ENCODE results near the gene TBL2. TPM values are rescaled to one million over a fixed set of nuclear protein-coding genes. Genes with fewer than 3 reads are reported as not detected.

The TBL2 gene
- total and polyA plus RNA-seq, 2 donors (not counting 1 experiment from before 2014, with no cell fraction given), result 15.1 to 34.6 TPM

DNA sequence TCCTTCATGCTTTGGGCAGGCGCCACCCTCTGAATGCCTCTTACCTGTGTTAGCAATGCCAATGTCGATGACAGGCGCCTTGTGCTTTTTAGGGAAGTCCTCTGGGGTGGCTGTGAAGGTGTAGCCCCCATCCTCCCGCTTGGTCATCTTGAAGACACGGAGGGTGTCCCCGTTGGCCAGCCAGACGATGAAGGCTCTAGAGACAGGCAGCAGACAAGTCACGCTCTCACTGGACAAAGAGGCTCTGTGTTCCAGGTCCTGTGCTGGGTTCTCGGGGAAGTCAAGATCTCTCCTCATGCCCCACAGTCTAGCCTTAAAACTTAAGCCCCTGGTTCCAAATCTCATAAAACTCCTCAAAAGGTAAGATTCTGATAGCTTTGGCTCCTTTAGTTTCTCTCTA is 5.1 kb downstream of the TBL2 start:
- Histone ChIP-seq H3K79me2 (ENCODE audit: control insufficient read depth, insufficient read depth, low read length) (peaks cover 35% of the 10 kb centered on the region), H3K9me3 (ENCODE audit: control extremely low read depth in 1 of 3, control insufficient read depth in 2 of 3, insufficient read depth in 1 of 3, low read length in 2 of 3) (no peaks in the 10 kb centered on the region), H3K4me1 (ENCODE audit: control insufficient read depth in 2 of 2, insufficient read depth in 2 of 2, low read length in 2 of 2) (peaks cover 8 to 13% of the 10 kb centered on the region in 2 donors), H3K4me3 (ENCODE audit: control extremely low read depth in 1 of 5, extremely low read depth in 1 of 5, insufficient read depth in 1 of 5, low read depth in 2 of 5, low read length in 4 of 5) (no peak overlapping the region), H3K9ac (ENCODE audit: low read length) (no peak overlapping the region), H3K4me2 (replicated peaks; ENCODE audit: low read depth, low read length, poor library complexity, severe bottlenecking) (no peak overlapping the region), H2AFZ (ENCODE audit: insufficient read depth, low read depth, low read length, poor library complexity, severe bottlenecking) (no peak overlapping the region), H3K36me3 (replicated peaks in 1 of 2; ENCODE audit: control extremely low read depth in 1 of 2, control insufficient read depth in 1 of 2, extremely low read depth in 1 of 2, insufficient read depth in 2 of 2, low read length in 1 of 2) (peaks cover 0 to 59% of the 10 kb centered on the region in 2 experiments), H4K20me1 (ENCODE audit: control insufficient read depth, insufficient read depth, low read length, poor library complexity, severe bottlenecking) (no peaks in the 10 kb centered on the region), H3K27ac (ENCODE audit: low read length in 2 of 2) (no peak overlapping the region), H3K27me3 (replicated peaks in 1 of 4; ENCODE audit: control extremely low read depth in 1 of 4, control insufficient read depth in 3 of 4, insufficient read depth in 4 of 4, low read length in 3 of 4) (no peaks in the 10 kb centered on the region)
- CTCF ChIA-PET, result no interaction called here
- H3K27ac Mint-ChIP-seq, result no peak overlapping the region
- DNase-seq (no peak), ATAC-seq (ENCODE audit: low read depth) (no peak)
- no peaks in the 10 kb centered on the region for H3K9me3 Mint-ChIP-seq (ENCODE audit: insufficient read depth)
- peaks cover 11% of the 10 kb centered on the region for H3K4me1 Mint-ChIP-seq
- H3K4me3 Mint-ChIP-seq, result no peak overlapping the region
- POLR2A ChIA-PET, result no interaction called here
- 95% methylated on average over 9 of the region's 9 CpGs for WGBS (ENCODE audit: insufficient coverage)
- no peak for TF ChIP-seq EZH2 (IDR thresholded peaks at IDR 0.05; ENCODE audit: borderline replicate concordance, insufficient read depth, low read depth, low read length, poor library complexity, severe bottlenecking)
- TF ChIP-seq, protein P1, sequence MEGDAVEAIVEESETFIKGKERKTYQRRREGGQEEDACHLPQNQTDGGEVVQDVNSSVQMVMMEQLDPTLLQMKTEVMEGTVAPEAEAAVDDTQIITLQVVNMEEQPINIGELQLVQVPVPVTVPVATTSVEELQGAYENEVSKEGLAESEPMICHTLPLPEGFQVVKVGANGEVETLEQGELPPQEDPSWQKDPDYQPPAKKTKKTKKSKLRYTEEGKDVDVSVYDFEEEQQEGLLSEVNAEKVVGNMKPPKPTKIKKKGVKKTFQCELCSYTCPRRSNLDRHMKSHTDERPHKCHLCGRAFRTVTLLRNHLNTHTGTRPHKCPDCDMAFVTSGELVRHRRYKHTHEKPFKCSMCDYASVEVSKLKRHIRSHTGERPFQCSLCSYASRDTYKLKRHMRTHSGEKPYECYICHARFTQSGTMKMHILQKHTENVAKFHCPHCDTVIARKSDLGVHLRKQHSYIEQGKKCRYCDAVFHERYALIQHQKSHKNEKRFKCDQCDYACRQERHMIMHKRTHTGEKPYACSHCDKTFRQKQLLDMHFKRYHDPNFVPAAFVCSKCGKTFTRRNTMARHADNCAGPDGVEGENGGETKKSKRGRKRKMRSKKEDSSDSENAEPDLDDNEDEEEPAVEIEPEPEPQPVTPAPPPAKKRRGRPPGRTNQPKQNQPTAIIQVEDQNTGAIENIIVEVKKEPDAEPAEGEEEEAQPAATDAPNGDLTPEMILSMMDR (IDR thresholded peaks at IDR 0.05), result no peak
- intact Hi-C loops (cut with micrococcal nuclease), result no loop called here
- no peaks in the 10 kb centered on the region for H3K27me3 Mint-ChIP-seq

DNA sequence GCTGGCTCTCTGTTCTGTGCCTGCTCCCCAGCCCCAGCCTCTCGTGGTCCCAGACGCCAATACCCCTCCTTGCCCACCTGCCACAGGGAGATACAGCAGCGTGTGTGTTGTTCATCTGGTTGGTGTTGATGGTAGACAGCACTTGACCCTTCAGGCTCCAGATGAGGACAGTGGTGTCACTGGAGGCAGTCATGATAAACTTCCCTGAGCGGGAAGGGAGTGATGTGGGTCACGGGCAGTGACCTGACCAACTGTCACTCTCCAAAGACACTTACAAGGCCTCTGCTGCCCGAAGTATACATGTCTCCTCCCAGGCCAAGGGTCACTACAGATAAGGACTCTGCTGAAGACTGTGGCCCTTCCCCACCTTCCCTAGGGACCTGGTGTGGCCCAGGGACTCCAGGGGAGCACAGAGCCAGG is 5.6 kb downstream of the TBL2 start:
- POLR2A ChIA-PET, result no interaction called here
- H3K79me2 ChIP-seq (ENCODE audit: control insufficient read depth, insufficient read depth, low read length), result peaks cover 31% of the 10 kb centered on the region
- intact Hi-C loops (cut with micrococcal nuclease), result no loop called here

More for the DNA sequence above, 5.6 kb downstream of the TBL2 start:
- Histone ChIP-seq H3K4me1 (ENCODE audit: control insufficient read depth in 2 of 2, insufficient read depth in 2 of 2, low read length in 2 of 2) (peaks cover 6 to 10% of the 10 kb centered on the region in 2 donors), H3K9ac (ENCODE audit: low read length) (no peak overlapping the region), H3K4me2 (replicated peaks; ENCODE audit: low read depth, low read length, poor library complexity, severe bottlenecking) (no peak overlapping the region), H3K9me3 (ENCODE audit: control extremely low read depth in 1 of 3, control insufficient read depth in 2 of 3, insufficient read depth in 1 of 3, low read length in 2 of 3) (no peaks in the 10 kb centered on the region), H3K27me3 (replicated peaks in 1 of 4; ENCODE audit: control extremely low read depth in 1 of 4, control insufficient read depth in 3 of 4, insufficient read depth in 4 of 4, low read length in 3 of 4) (no peaks in the 10 kb centered on the region), H2AFZ (ENCODE audit: insufficient read depth, low read depth, low read length, poor library complexity, severe bottlenecking) (no peak overlapping the region), H4K20me1 (ENCODE audit: control insufficient read depth, insufficient read depth, low read length, poor library complexity, severe bottlenecking) (no peaks in the 10 kb centered on the region), H3K4me3 (ENCODE audit: control extremely low read depth in 1 of 5, extremely low read depth in 1 of 5, insufficient read depth in 1 of 5, low read depth in 2 of 5, low read length in 4 of 5) (no peak overlapping the region), H3K27ac (ENCODE audit: low read length in 2 of 2) (no peak overlapping the region), H3K36me3 (replicated peaks in 1 of 2; ENCODE audit: control extremely low read depth in 1 of 2, control insufficient read depth in 1 of 2, extremely low read depth in 1 of 2, insufficient read depth in 2 of 2, low read length in 1 of 2) (peaks cover 0 to 59% of the 10 kb centered on the region in 2 experiments)
- DNase-seq (peak; percentile 10), ATAC-seq (ENCODE audit: low read depth) (no peak)
- Mint-ChIP-seq H3K27ac (no peak overlapping the region), H3K9me3 (ENCODE audit: insufficient read depth) (no peaks in the 10 kb centered on the region), H3K27me3 (no peaks in the 10 kb centered on the region), H3K4me1 (peaks cover 9% of the 10 kb centered on the region), H3K4me3 (no peak overlapping the region)
- TF ChIP-seq, protein P1 (IDR thresholded peaks at IDR 0.05), result no peak
- TF ChIP-seq EZH2 (IDR thresholded peaks at IDR 0.05; ENCODE audit: borderline replicate concordance, insufficient read depth, low read depth, low read length, poor library complexity, severe bottlenecking), result no peak
- WGBS (ENCODE audit: insufficient coverage), result no CpG with 5 or more reads among the region's 6 CpGs
- CTCF ChIA-PET, result no interaction called here
